Neural crest cell (in vitro differentiated cells): ENCODE data around the gene HAUS7. TPM values are rescaled to one million over a fixed set of nuclear protein-coding genes. Genes with fewer than 3 reads are reported as not detected.

ENCODE experiments used
- DNase-seq: peaks from one replicate; pipeline ENCODE4 v3.0.0; 2021; ENCODE audit warnings: low read depth, mixed read lengths, low spot score
- H3K27ac Mint-ChIP-seq: one replicate; pipeline ENCODE4 v1.8.0; 2021; ENCODE audit warnings: mild to moderate bottlenecking, mixed read lengths; ENCODE audit not compliant: unreplicated experiment
- H3K27me3 Mint-ChIP-seq: 2 replicates; pipeline ENCODE4 v1.8.0; 2021; ENCODE audit warnings: low read depth, mild to moderate bottlenecking, mixed read lengths
- H3K36me3 Mint-ChIP-seq: 2 replicates; pipeline ENCODE4 v1.8.0; 2021; ENCODE audit warnings: low read depth, mild to moderate bottlenecking, mixed read lengths
- H3K4me1 Mint-ChIP-seq: 2 replicates; pipeline ENCODE4 v1.8.0; 2021; ENCODE audit warnings: mixed read lengths
- H3K4me3 Mint-ChIP-seq: one replicate; pipeline ENCODE4 v1.8.0; 2021; ENCODE audit warnings: mild to moderate bottlenecking, mixed read lengths
- H3K9me3 Mint-ChIP-seq: 2 replicates; pipeline ENCODE4 v1.8.0; 2021; ENCODE audit warnings: mixed read lengths
- total RNA-seq: library from RNA; stranded (reverse); gene quantifications from 2 replicates; pipeline ENCODE4 v1.2.1, GENCODE V29; 2021
- TF ChIP-seq, protein P1 (sequence below): fragments of 200-600 bp; sonication (generic); conservative IDR thresholded peaks from 2 replicates; pipeline ENCODE4 v1.5.0; 2021; ENCODE audit warnings: antibody characterized with exemption, mild to moderate bottlenecking

Gene HAUS7
- total RNA-seq, 1 donor from 2014 or later = 58.8 TPM

DNA sequence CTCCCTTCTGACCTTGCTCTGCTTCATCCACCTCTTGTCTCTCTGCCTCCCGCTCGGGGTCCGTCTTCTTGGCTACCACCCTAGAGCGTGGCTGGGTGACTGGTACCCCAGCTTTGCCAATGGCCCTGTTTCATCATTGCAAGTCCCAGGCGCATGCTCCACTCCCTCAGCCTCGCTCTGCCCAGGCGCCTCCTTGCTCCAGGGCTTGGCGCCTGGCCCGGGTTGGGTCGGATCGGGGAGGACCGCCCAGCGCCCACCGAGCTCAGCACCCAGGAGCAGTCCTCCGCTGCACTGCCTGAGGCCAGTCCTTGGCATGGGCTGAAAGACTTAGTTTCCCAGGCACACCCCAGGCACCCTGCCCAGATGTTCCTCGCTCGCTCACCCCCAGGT, 25.0 kb upstream of the HAUS7 start:
- Mint-ChIP-seq H3K9me3 (no peaks in the 10 kb centered on the region), H3K4me3 (peak overlapping the region; percentile 80), H3K27me3 (no peaks in the 10 kb centered on the region), H3K4me1 (peaks cover 5% of the 10 kb centered on the region), H3K27ac (no peak overlapping the region), H3K36me3 (no peaks in the 10 kb centered on the region)
- DNase-seq = no peak
- TF ChIP-seq, protein P1, sequence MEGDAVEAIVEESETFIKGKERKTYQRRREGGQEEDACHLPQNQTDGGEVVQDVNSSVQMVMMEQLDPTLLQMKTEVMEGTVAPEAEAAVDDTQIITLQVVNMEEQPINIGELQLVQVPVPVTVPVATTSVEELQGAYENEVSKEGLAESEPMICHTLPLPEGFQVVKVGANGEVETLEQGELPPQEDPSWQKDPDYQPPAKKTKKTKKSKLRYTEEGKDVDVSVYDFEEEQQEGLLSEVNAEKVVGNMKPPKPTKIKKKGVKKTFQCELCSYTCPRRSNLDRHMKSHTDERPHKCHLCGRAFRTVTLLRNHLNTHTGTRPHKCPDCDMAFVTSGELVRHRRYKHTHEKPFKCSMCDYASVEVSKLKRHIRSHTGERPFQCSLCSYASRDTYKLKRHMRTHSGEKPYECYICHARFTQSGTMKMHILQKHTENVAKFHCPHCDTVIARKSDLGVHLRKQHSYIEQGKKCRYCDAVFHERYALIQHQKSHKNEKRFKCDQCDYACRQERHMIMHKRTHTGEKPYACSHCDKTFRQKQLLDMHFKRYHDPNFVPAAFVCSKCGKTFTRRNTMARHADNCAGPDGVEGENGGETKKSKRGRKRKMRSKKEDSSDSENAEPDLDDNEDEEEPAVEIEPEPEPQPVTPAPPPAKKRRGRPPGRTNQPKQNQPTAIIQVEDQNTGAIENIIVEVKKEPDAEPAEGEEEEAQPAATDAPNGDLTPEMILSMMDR = no peak

DNA sequence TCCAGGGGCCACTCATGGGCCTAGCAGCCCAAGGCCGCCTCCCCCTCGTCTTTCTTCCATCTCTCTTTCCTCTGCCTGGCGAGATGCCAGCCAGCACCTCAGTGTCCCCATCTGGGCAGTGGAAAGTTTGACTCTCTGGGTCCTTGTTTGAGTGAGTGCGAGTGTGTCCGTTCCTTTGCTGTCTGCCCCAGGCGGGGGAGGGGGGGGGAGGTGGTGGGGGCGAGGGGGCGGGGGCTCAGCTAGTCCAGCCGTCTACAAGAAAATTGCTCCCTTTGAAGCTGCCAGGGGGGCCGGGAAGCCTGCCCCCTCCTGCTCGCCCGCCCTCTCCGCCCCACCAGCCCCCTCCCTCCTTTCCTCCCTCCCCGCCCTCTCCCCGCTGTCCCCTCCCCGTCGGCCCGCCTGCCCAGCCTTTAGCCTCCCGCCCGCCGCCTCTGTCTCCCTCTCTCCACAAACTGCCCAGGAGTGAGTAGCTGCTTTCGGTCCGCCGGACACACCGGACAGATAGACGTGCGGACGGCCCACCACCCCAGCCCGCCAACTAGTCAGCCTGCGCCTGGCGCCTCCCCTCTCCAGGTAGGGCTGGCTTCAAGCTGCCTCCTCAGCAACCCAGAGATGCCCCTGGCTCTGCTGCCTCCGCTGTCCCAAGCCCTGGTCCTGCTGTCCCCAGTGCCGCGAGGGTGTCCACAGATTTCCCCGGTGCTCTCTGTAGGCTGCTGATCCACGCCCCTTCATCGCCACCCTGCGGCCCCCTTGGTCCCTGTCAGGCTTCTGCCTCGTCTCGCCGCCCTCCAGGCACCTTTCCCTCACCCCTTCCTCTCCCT, 24.4 kb upstream of the HAUS7 start, which contains the start of gene BGN:
BGN (plus strand) TSS at position 440 of the 821 bp plus-strand sequence. CDS start 9,652 bp downstream, outside the sequence.
- peak; percentile 32 for DNase-seq
- TF ChIP-seq, protein P1 = peak; percentile 45
- Mint-ChIP-seq H3K27ac (no peak within 1 kb of the TSS), H3K27me3 (no peaks in the 10 kb centered on the region), H3K4me1 (peaks cover 5% of the 10 kb centered on the region), H3K36me3 (no peaks in the 10 kb centered on the region), H3K4me3 (peak within 1 kb of the TSS; percentile 80), H3K9me3 (no peaks in the 10 kb centered on the region)

DNA sequence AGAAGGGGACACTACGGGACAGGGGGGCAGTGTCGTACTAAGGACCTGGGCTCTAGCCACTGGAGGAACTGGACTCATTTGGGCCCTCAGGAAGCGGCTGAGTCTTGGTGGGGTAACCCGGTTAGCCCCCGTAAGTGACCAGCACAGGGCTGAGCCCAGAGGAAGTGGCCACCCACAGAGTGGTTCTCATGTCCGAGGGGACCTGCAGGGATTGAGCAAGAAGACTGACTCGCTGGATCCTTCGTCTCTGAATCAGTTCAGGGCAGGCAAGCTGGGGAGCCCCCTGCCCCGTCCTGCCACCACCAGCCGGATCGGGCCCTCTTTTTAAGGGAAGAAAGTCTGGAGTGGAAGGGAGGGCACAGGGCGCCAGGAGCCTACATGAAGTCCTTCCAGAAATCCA, 23.7 kb upstream of the HAUS7 start:
- H3K36me3 Mint-ChIP-seq = no peaks in the 10 kb centered on the region
- no peaks in the 10 kb centered on the region for H3K9me3 Mint-ChIP-seq
- H3K4me3 Mint-ChIP-seq = no peak overlapping the region
- H3K27ac Mint-ChIP-seq = no peak overlapping the region
- no peak for DNase-seq
- no peaks in the 10 kb centered on the region for H3K27me3 Mint-ChIP-seq
- H3K4me1 Mint-ChIP-seq = peaks cover 5% of the 10 kb centered on the region
- TF ChIP-seq, protein P1 = no peak

DNA sequence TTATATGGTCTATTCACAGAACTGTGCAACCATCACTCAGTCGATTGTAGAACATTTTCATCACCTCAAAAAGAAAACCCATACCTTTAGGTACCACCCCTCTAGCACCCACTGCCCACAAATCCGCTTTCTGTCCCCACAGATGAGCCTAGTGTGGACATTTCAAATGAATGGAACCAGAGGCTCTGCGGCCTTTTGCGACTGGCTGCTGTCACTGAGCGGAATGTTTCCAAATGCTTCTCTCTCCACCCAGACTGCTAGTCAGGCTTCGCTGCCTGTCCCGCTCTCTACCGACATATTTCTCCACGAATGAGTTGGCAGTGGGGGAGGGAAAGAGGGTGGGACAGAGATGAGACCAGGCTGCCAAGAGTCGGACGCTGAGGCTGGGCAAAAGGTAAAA, 22.7 kb upstream of the HAUS7 start:
- Mint-ChIP-seq H3K27me3 (no peaks in the 10 kb centered on the region), H3K9me3 (no peaks in the 10 kb centered on the region)

DNA sequence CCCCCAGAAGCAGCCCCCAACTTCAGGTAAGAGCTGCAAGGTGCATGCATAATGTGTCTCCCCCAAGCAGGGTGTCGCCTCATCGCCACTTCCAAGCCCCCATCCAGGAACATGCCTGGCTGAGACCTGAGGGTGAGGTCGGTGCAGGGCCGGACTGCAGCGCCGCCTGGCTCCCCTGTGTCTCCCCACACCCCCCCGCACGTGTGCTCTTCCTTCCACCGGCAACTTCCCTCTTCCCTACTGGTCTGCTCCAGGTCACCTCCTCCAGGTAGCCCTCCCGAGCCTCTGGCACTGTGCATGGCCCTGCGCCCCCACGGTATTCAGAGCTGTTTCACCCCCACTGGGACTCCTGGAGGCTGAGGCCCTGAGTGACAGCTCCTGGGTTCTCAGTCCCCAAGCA, 22.2 kb upstream of the HAUS7 start:
- no peaks in the 10 kb centered on the region for H3K36me3 Mint-ChIP-seq

More for the DNA sequence above, 22.7 kb upstream of the HAUS7 start:
- H3K27ac Mint-ChIP-seq = no peak overlapping the region
- H3K4me3 Mint-ChIP-seq = no peak overlapping the region
- no peaks in the 10 kb centered on the region for H3K36me3 Mint-ChIP-seq
- DNase-seq = no peak
- TF ChIP-seq, protein P1 = no peak
- peaks cover 5% of the 10 kb centered on the region for H3K4me1 Mint-ChIP-seq

More for the DNA sequence above, 22.2 kb upstream of the HAUS7 start:
- H3K27me3 Mint-ChIP-seq = no peaks in the 10 kb centered on the region
- TF ChIP-seq, protein P1 = no peak
- H3K27ac Mint-ChIP-seq = no peak overlapping the region
- no peaks in the 10 kb centered on the region for H3K9me3 Mint-ChIP-seq
- peaks cover 5% of the 10 kb centered on the region for H3K4me1 Mint-ChIP-seq
- H3K4me3 Mint-ChIP-seq = no peak overlapping the region
- DNase-seq = no peak
